Brain microvascular endothelial cell (primary cell): ENCODE data around the gene KRT7.
A peak's percentile ranks its signal among the peaks of the same experiment; 100 is the strongest.

Experiments
- DNase-seq: peaks from one replicate; pipeline ENCODE4 v3.0.0-alpha.2; 2020
- H3K27ac ChIP-seq: fragments of 250-450 bp; sonication (Bioruptor Pico); 2 replicates; pipeline ENCODE4 v1.5.1; 2020; ENCODE audit warnings: mild to moderate bottlenecking, moderate library complexity
- H3K27me3 ChIP-seq: fragments of 250-450 bp; sonication (Bioruptor Pico); replicated peaks from 2 replicates; pipeline ENCODE4 v1.5.1; 2020; ENCODE audit warnings: mild to moderate bottlenecking
- H3K36me3 ChIP-seq: fragments of 250-450 bp; sonication (Bioruptor Pico); replicated peaks from 2 replicates; pipeline ENCODE4 v1.5.1; 2020; ENCODE audit warnings: mild to moderate bottlenecking
- H3K4me3 ChIP-seq: 2 replicates; pipeline ENCODE4 v1.5.1; 2011; ENCODE audit warnings: low read depth, mild to moderate bottlenecking, control low read depth, low read length, moderate library complexity
- in situ Hi-C: cut with HindIII; loops from 2 replicates; pipeline ENCODE4 v1.10.0; 2017; ENCODE audit warnings: low sequenced_read_pairs, low pct_ligation_motif_present
- TF ChIP-seq, protein P1 (sequence below): IDR thresholded peaks from 2 replicates; pipeline ENCODE4 v1.5.1; 2011; ENCODE audit warnings: low read depth, mild to moderate bottlenecking, moderate library complexity, low read length, control low read depth, inconsistent platforms; ENCODE audit errors: missing control alignments

Gene KRT7

DNA sequence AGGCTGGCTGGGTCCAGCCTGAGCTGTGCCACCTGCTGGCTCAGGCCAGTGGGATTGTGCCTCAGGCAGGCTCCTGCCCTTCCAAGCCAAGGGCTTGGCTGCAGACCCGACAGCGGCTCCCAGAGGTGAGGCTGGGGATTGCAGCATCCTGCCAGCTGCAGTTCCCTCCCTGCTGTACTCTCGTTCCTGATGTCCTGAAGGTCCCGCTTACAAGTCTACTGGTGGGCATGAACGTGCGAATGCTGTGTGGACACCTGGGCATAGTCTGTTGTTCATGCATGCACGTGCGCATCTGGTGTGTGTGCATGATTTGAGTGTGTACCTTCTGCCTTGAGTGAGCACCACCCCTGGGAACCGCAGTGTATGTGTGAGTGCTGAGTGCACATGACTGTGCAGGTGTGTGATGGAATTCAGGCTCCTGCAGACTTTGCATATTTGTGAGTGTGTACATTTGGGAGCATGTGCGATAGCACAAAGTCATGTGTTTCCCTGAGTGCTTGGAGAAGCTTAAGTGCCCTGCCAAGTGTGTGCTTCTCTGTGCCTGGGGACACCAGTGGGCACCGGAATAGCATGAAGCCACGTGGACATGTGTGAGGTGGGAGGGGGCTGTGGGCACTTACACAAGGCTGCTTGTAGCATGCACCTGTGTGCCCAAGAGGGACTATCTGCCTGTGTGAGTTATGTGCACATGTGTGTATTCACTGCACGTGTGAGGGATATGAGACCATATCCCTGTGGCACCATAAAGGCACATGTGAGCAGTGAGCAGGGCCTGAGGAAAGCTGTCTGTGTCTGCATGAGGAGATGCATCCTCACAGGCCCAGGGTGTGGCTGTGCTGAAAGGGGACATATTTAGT, 19.3 kb upstream of the KRT7 start:
- Histone ChIP-seq H3K27me3 (no peaks in the 10 kb centered on the region), H3K27ac (no peak overlapping the region), H3K4me3 (no peak overlapping the region), H3K36me3 (no peaks in the 10 kb centered on the region)
- peak; percentile 68 for DNase-seq
- in situ Hi-C loops, result no loop called here
- TF ChIP-seq, protein P1, sequence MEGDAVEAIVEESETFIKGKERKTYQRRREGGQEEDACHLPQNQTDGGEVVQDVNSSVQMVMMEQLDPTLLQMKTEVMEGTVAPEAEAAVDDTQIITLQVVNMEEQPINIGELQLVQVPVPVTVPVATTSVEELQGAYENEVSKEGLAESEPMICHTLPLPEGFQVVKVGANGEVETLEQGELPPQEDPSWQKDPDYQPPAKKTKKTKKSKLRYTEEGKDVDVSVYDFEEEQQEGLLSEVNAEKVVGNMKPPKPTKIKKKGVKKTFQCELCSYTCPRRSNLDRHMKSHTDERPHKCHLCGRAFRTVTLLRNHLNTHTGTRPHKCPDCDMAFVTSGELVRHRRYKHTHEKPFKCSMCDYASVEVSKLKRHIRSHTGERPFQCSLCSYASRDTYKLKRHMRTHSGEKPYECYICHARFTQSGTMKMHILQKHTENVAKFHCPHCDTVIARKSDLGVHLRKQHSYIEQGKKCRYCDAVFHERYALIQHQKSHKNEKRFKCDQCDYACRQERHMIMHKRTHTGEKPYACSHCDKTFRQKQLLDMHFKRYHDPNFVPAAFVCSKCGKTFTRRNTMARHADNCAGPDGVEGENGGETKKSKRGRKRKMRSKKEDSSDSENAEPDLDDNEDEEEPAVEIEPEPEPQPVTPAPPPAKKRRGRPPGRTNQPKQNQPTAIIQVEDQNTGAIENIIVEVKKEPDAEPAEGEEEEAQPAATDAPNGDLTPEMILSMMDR, result peak; percentile 100

DNA sequence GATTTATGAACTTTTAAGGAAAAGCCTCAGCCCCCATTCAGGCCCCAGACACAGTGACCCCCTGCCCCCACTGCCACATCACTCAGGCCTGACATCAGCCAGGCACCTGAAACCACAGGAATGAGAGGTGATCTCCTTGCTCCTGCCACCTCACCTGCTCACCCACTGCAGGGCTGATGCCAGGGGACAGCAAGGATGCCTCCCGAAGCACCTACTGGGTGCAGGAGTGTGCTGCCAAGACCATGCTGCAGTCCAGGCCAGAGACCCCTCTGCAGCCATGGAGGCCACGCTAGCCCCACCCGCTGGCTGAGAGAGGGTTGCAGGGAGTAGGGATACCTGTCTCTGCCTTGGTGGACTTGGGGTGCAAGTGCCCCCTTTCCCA, 18.6 kb upstream of the KRT7 start:
- H3K27ac ChIP-seq, result no peak overlapping the region
- H3K4me3 ChIP-seq, result no peak overlapping the region
- no peaks in the 10 kb centered on the region for H3K36me3 ChIP-seq
- TF ChIP-seq, protein P1, result peak; percentile 70
- H3K27me3 ChIP-seq, result no peaks in the 10 kb centered on the region
- no peak for DNase-seq
- in situ Hi-C loops, result no loop called here

DNA sequence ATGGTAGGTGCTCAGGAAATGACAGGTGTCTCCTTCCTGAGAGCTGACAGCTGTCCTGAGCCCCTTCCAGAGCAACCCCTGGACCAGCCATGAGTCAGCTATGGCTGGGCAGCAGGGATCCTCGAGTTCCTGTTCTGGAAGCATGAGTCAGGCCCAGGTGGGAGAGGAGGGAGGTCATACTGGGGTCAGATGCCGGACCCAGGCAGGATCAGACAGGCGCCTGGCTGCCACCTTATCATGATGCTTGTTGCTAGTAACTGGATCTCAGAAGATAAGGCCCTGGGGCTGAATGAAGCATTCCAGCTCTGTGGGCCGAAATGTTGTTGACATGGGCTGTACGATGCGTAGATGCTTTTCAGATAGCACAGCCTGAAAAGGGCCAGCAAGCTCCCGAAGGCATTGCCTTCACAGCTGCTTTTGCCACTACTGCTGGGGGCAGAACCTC, 17.4 kb upstream of the KRT7 start:
- in situ Hi-C loops, result no loop called here
- TF ChIP-seq, protein P1, result no peak
- no peak overlapping the region for H3K4me3 ChIP-seq
- H3K27ac ChIP-seq, result peak overlapping the region; percentile 34
- DNase-seq, result peak; percentile 74
- no peaks in the 10 kb centered on the region for H3K36me3 ChIP-seq
- no peaks in the 10 kb centered on the region for H3K27me3 ChIP-seq

DNA sequence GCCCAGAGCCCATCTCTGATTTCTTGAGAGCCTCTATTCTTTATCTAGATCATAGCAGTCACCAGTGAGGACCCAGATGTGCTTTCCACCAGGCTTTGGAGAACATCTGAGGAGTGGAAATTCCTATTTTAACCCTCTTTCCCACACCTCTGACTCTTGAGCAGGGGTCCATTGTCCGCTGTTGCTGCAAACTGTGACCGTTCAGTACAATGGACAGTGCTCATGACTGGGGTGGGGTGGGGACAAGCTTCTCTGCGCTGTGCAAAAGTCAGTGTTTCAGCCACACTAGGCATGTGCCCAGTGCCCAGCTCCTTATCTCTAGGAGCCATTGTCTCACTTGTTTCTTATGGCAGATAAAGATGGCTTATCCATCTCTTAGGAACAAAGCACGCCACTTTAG, 16.9 kb upstream of the KRT7 start:
- H3K27me3 ChIP-seq, result no peaks in the 10 kb centered on the region
- TF ChIP-seq, protein P1, result no peak
- H3K36me3 ChIP-seq, result no peaks in the 10 kb centered on the region
- peak overlapping the region; percentile 34 for H3K27ac ChIP-seq
- H3K4me3 ChIP-seq, result no peak overlapping the region
- DNase-seq, result no peak
- in situ Hi-C loops, result no loop called here

DNA sequence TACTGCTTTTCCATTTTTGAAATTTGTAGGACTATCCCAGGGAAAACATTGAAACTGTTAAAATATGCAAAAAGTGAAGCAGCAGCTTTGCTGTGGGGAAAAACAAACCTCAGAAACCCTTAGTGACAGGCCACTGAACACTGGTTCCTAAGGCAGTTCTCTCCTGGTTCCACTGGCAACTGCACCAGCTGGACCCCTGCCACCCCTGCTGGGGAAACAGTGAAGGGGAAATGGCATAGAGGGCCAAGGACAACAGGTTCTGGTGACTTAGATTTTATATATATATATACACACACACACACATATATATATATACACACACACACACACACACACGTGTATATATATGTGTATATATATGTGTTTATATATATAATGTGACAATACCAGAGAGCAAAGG, 16.2 kb upstream of the KRT7 start:
- TF ChIP-seq, protein P1, result no peak
- Histone ChIP-seq H3K27ac (no peak overlapping the region), H3K36me3 (no peaks in the 10 kb centered on the region), H3K27me3 (no peaks in the 10 kb centered on the region), H3K4me3 (no peak overlapping the region)
- DNase-seq, result no peak
- in situ Hi-C loops, result no loop called here

DNA sequence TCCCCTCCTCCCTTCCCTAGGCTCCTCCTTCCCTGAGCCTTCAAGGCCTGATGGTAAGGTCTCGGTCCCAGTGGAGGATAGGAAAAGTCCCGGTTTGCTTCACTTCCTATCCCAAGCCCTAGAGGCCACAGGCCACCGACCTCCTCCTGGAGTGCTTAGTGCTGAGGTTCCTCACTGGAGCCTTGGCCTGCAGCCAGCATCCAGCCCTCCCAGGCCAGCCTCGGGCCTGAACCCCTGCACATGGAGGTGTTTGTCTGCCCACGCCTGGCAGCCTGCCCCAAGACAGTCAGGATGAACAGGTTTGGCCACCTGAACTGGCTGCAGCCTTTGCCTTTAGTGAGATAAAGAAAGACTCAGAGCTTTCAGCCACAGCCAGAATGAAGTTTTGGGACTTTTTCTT, 15.8 kb upstream of the KRT7 start:
- Histone ChIP-seq H3K27ac (no peak overlapping the region), H3K4me3 (no peak overlapping the region), H3K36me3 (no peaks in the 10 kb centered on the region), H3K27me3 (no peaks in the 10 kb centered on the region)
- no peak for DNase-seq
- TF ChIP-seq, protein P1, result no peak
- in situ Hi-C loops, result no loop called here
